ENCODE measurements around the gene TUBA1A.
"Not testable (repeated sequence)": the region's sequence is repeated elsewhere in the genome, so short reads cannot be mapped to it uniquely, and the experiment has no call there.

TUBA1A gene

DNA sequence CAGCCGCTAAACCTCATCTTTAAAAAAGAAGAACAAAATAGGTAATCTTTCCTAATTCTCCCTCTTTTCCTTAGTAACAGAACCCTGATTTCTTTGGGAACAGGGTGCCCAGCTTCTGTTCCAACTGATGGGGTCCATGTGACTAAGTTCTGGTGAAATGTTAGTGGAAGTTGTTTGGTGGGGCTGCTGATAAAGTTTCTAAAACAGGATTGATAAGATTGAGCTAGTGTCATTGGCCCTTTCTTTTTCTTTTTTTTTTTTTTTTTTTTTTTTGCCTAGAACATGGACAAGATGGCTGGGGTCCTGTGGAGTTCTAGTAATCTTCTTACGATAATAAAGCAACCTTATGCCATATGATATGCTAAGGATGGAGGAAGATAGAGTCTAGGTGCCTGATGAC, 41.5 kb downstream of the TUBA1A start:
- ChIA-PET CTCF (interaction anchor here (0.5 kb wide), 1 partner anchor 26 kb away, joined by 3 read pairs; no protein-coding TSS in a partner anchor), POLR2A (ENCODE audit: low non-redundant PET) (no interaction called here)
- TF ChIP-seq, protein P1, sequence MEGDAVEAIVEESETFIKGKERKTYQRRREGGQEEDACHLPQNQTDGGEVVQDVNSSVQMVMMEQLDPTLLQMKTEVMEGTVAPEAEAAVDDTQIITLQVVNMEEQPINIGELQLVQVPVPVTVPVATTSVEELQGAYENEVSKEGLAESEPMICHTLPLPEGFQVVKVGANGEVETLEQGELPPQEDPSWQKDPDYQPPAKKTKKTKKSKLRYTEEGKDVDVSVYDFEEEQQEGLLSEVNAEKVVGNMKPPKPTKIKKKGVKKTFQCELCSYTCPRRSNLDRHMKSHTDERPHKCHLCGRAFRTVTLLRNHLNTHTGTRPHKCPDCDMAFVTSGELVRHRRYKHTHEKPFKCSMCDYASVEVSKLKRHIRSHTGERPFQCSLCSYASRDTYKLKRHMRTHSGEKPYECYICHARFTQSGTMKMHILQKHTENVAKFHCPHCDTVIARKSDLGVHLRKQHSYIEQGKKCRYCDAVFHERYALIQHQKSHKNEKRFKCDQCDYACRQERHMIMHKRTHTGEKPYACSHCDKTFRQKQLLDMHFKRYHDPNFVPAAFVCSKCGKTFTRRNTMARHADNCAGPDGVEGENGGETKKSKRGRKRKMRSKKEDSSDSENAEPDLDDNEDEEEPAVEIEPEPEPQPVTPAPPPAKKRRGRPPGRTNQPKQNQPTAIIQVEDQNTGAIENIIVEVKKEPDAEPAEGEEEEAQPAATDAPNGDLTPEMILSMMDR (conservative IDR thresholded peaks at IDR 0.05; ENCODE audit: low read depth), result no peak
- H3K27ac ChIP-seq, result no peak overlapping the region
- DNase-seq (ENCODE audit: low spot score), result no peak

DNA sequence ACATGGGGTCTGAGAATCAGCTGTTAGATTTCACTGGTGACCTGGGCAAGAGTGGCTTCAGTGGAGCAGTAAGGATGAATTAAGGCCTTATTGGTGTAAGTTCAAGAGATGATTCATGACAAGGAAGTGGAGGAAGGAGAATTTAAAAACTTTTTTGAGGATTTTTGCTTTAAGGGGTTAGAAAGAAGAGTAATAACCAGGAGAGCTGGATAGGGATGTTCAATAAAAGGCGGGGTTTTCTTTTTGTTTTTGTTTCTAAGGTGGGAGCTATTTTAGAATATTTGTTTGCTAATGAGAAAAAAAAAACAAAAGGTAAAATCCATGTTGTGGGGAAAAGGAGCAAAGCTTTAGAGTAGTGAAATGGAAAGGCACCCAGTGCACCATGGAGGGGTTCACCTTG, 42.5 kb downstream of the TUBA1A start:
- DNase-seq (ENCODE audit: low spot score), result no peak
- CTCF ChIA-PET, result interaction anchor here (0.6 kb wide), 1 partner anchor 110 kb away, joined by 4 read pairs; no protein-coding TSS in a partner anchor
- no peak overlapping the region for H3K27ac ChIP-seq
- TF ChIP-seq, protein P1 (conservative IDR thresholded peaks at IDR 0.05; ENCODE audit: low read depth), result no peak
- POLR2A ChIA-PET (ENCODE audit: low non-redundant PET), result no interaction called here

DNA sequence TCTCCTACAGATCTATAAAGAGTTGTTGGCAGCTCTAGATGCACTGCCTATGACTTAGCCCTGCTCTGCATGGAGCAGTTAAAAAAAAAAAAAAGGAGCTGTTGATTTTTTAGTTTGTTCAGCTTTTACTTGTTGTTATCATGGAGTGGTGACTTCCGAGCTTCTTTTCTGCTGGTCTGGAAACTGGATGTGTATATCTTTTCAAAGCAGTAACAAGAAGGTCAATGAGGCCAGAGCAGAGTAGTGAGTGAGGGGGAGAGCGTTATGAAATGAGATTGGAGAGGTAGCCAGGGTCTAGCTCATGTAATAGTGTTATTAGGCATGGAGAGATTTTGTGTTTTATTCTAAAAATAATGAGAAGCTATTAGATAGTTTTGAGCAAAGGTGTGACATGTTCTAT, 44.5 kb downstream of the TUBA1A start:
- DNase-seq (ENCODE audit: low spot score), result no peak
- no peak overlapping the region for H3K27ac ChIP-seq
- CTCF ChIA-PET, result interaction anchor here (0.5 kb wide), 1 partner anchor 91 kb away, joined by 8 read pairs; no protein-coding TSS in a partner anchor
- POLR2A ChIA-PET (ENCODE audit: low non-redundant PET), result no interaction called here
- TF ChIP-seq, protein P1 (conservative IDR thresholded peaks at IDR 0.05; ENCODE audit: low read depth), result no peak

DNA sequence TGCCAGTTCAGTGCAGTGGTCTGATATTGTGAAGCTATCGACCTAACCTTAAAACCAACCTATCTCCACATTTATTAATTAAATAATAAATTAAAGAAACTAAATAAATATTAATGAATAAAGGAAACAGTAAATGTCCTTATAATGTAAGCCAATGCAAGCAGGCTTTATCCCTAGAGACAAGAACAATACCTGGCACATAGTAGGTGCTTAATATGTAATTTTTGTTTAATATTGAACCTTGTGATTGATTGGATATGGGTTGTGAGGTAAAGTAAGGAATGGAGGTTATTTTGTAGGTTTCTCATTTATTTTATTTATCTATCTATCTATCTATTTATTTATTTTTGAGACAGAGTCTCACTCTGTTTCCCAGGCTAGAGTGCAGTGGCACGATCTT, 49.9 kb downstream of the TUBA1A start:
- DNase-seq (ENCODE audit: low spot score), result no peak
- ChIA-PET POLR2A (ENCODE audit: low non-redundant PET) (no interaction called here), CTCF (interaction anchor here (0.6 kb wide), 1 partner anchor 870 kb away, joined by 3 read pairs; no protein-coding TSS in a partner anchor)
- H3K27ac ChIP-seq, result no peak overlapping the region
- TF ChIP-seq, protein P1 (conservative IDR thresholded peaks at IDR 0.05; ENCODE audit: low read depth), result no peak

DNA sequence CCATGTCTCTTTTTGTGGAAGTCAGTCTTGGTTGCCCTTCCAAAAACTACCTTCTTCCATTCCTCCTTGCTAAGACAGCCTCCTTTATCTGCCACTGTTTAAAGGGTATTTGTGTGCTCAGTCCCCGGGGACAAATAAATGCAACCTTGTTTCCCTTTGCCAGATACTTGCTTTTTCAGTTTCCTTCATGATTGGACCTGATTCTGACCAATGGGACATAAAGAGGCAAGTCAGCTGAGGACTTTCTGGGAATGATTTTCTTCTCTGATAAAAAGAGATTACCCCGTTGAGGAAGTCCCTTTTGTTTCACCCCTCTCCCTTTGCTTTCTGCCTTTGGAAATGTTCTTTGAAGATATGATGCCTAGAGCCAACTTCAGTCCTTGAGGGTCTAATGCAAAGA, 50.3 kb downstream of the TUBA1A start:
- no peak for DNase-seq (ENCODE audit: low spot score)
- TF ChIP-seq, protein P1 (conservative IDR thresholded peaks at IDR 0.05; ENCODE audit: low read depth), result no peak
- no peak overlapping the region for H3K27ac ChIP-seq
- ChIA-PET CTCF (interaction anchor here (0.6 to 0.8 kb wide), 2 partner anchors 158 to 871 kb away, joined by 3 read pairs; no protein-coding TSS in a partner anchor), POLR2A (ENCODE audit: low non-redundant PET) (no interaction called here)

DNA sequence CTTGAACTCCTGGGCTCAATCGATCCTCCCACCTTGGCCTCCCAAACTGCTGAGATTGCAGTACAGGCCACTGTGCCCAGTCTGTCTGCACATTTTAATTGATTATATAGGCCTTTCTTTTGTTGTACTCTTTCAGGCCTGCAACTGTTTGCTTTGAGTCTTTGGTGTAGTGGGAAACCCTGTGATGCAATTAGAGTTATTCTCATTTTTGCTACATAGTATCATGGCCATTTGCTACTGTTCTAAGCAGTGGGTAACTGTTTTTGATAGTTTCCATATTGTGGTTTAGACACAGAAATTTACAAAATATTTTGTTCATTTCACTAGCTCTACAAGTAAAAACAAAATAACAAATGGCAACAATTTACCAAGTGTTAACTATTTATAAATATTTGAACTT, 51.4 kb downstream of the TUBA1A start:
- ChIA-PET CTCF (no interaction called here), POLR2A (ENCODE audit: low non-redundant PET) (no interaction called here)

DNA sequence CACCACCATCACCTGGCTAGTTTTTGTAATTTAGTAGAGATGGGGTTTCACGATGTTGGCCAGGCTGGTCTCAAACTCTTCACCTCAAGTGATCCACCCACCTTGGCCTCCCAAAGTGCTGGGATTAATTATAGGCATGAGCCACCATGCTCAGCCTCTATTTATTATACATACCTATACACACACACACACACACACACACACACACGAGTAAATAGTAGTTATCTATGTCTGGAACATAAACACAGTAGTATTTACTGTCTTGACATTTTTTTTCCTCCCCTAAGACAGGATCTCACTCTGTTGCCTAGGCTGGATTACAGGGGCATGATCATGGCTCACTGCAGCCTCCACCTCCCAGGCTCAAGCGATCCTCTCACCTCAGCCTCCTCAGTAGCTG, 51.9 kb downstream of the TUBA1A start:
- DNase-seq (ENCODE audit: low spot score); CTCF ChIA-PET; H3K27ac ChIP-seq; POLR2A ChIA-PET (ENCODE audit: low non-redundant PET): not testable (repeated sequence)

More for the DNA sequence above, 51.4 kb downstream of the TUBA1A start:
- no peak for DNase-seq (ENCODE audit: low spot score)
- H3K27ac ChIP-seq, result no peak overlapping the region
- TF ChIP-seq, protein P1 (conservative IDR thresholded peaks at IDR 0.05; ENCODE audit: low read depth), result no peak
